Mesendoderm (in vitro differentiated cells): ENCODE data around the gene FAM131A.

Source experiments
- DNase-seq: peaks from one replicate; pipeline ENCODE4 v3.0.0; 2013
- H2AK5ac ChIP-seq: 2 replicates; pipeline ENCODE4 v1.6.1; 2013; ENCODE audit warnings: low read length, inconsistent platforms
- H2BK120ac ChIP-seq: 2 replicates; pipeline ENCODE4 v1.6.1; 2013; ENCODE audit warnings: low read depth, mild to moderate bottlenecking, low read length, moderate library complexity, mixed read lengths
- H2BK15ac ChIP-seq: replicated peaks from 2 replicates; pipeline ENCODE4 v1.6.1; 2013; ENCODE audit warnings: low read depth, mild to moderate bottlenecking, moderate library complexity
- H2BK5ac ChIP-seq: 2 replicates; pipeline ENCODE4 v1.6.1; 2013; ENCODE audit warnings: low read length, inconsistent platforms
- H3K18ac ChIP-seq: 2 replicates; pipeline ENCODE4 v1.6.1; 2013; ENCODE audit warnings: mild to moderate bottlenecking, low read length, mixed read lengths
- H3K23ac ChIP-seq: one replicate; pipeline ENCODE4 v1.6.1; 2013; ENCODE audit warnings: low read length
- H3K27ac ChIP-seq: 2 replicates; pipeline ENCODE4 v1.5.1; 2013; ENCODE audit warnings: low read depth, mild to moderate bottlenecking, inconsistent platforms, low read length, moderate library complexity
- H3K27me3 ChIP-seq: 2 replicates; pipeline ENCODE4 v1.6.1; 2013; ENCODE audit warnings: low read length, control low read depth, mild to moderate bottlenecking, inconsistent platforms; ENCODE audit not compliant: insufficient read depth, poor library complexity
- H3K36me3 ChIP-seq: 2 replicates; pipeline ENCODE4 v1.6.1; 2013; ENCODE audit warnings: low read length, inconsistent platforms; ENCODE audit not compliant: control insufficient read depth, insufficient read depth
- H3K4ac ChIP-seq: one replicate; pipeline ENCODE4 v1.6.1; 2013; ENCODE audit warnings: low read depth, mild to moderate bottlenecking, low read length, moderate library complexity
- H3K4me1 ChIP-seq: 2 replicates; pipeline ENCODE4 v1.6.1; 2013; ENCODE audit warnings: low read depth, low read length, inconsistent platforms; ENCODE audit not compliant: control insufficient read depth
- H3K4me2 ChIP-seq: 2 replicates; pipeline ENCODE4 v1.6.1; 2013; ENCODE audit warnings: low read length
- H3K4me3 ChIP-seq: 2 replicates; pipeline ENCODE4 v1.5.1; 2013; ENCODE audit warnings: mild to moderate bottlenecking, low read length
- H3K56ac ChIP-seq: one replicate; pipeline ENCODE4 v1.6.1; 2013; ENCODE audit warnings: low read length
- H3K79me1 ChIP-seq: 2 replicates; pipeline ENCODE4 v1.6.1; 2013; ENCODE audit warnings: low read length, inconsistent platforms
- H3K79me2 ChIP-seq: 2 replicates; pipeline ENCODE4 v1.6.1; 2013; ENCODE audit warnings: mild to moderate bottlenecking, low read length; ENCODE audit not compliant: control insufficient read depth, insufficient read depth
- H3K9ac ChIP-seq: 2 replicates; pipeline ENCODE4 v1.6.1; 2013; ENCODE audit warnings: low read length, inconsistent platforms
- H4K5ac ChIP-seq: one replicate; pipeline ENCODE4 v1.6.1; 2013; ENCODE audit warnings: low read length
- H4K8ac ChIP-seq: one replicate; pipeline ENCODE4 v1.6.1; 2013; ENCODE audit warnings: low read depth, mild to moderate bottlenecking, control low read depth, low read length, moderate library complexity
- WGBS: extraction: QIAGEN DNeasy Blood & Tissue Kit; methylation state at CpG from one replicate; pipeline ENCODE4 v1.1.7; 2013; ENCODE audit warnings: low lambda C conversion rate, missing lambda C conversion rate; ENCODE audit not compliant: insufficient coverage; ENCODE audit errors: extremely low coverage; 5-methylcytosine and 5-hydroxymethylcytosine counted together

Gene FAM131A

DNA sequence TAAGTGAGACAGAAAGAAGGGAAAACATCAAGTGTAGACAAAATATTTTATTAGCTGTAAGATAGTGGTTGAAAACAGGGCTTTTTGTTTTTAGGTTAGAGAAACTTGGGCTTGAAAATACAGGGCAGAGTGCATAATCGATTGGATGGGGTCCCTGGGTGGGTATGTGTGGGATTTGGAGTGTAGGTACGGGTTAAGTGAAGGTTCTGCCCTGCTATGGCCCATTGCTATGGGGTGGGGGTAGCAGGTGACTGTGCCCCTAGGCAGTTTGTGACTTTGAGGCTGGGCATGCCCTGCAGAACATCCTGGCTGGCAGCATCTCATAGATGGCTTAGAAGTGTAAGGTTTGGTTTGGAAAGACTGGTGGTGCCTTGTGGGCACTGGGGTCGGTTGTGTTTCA is 3.7 kb upstream of the FAM131A start:
- WGBS, result no CpG with 5 or more reads among the region's 3 CpGs
- H2BK15ac ChIP-seq, result no peak overlapping the region
- H3K4me1 ChIP-seq, result peaks cover 3% of the 10 kb centered on the region

DNA sequence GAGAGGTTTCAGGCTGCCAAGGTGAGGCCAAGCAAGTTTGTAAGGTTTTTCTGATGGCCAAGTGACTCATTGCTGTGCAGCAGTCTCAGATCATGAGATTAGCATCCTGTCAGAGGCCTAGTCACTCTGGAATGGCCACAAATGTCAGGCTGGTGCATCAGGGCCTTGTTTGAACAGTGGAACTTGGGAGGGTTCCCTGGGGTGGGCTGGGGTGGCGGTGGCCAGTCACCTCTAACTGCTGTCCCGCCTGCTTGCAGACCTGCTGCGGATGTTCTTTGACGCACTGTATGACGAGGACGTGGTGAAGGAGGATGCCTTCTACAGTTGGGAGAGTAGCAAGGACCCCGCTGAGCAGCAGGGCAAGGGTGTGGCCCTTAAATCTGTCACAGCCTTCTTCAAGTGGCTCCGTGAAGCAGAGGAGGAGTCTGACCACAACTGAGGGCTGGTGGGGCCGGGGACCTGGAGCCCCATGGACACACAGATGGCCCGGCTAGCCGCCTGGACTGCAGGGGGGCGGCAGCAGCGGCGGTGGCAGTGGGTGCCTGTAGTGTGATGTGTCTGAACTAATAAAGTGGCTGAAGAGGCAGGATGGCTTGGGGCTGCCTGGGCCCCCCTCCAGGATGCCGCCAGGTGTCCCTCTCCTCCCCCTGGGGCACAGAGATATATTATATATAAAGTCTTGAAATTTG is 2.8 kb upstream of the FAM131A start:
- Histone ChIP-seq H3K18ac (no peak overlapping the region), H3K79me2 (no peaks in the 10 kb centered on the region), H3K4me2 (no peak overlapping the region), H2BK120ac (no peak overlapping the region), H3K36me3 (peaks cover 19% of the 10 kb centered on the region), H3K27me3 (no peaks in the 10 kb centered on the region), H4K5ac (no peak overlapping the region), H2AK5ac (no peak overlapping the region), H3K4me3 (no peak overlapping the region), H4K8ac (no peak overlapping the region), H2BK5ac (no peak overlapping the region), H3K27ac (no peak overlapping the region), H3K79me1 (peaks cover 3% of the 10 kb centered on the region), H3K4me1 (peaks cover 3% of the 10 kb centered on the region), H3K4ac (no peak overlapping the region), H3K56ac (no peak overlapping the region), H3K23ac (no peak overlapping the region), H2BK15ac (no peak overlapping the region), H3K9ac (no peak overlapping the region)
- DNase-seq, result peak; percentile 34
- WGBS, result no CpG with 5 or more reads among the region's 15 CpGs

More for the DNA sequence above, 3.7 kb upstream of the FAM131A start:
- H4K5ac ChIP-seq, result no peak overlapping the region
- no peak overlapping the region for H2BK120ac ChIP-seq
- no peak overlapping the region for H3K9ac ChIP-seq
- no peak overlapping the region for H3K23ac ChIP-seq
- H3K4ac ChIP-seq, result no peak overlapping the region
- no peak overlapping the region for H3K27ac ChIP-seq
- no peak overlapping the region for H2BK5ac ChIP-seq
- H3K36me3 ChIP-seq, result peaks cover 23% of the 10 kb centered on the region
- H4K8ac ChIP-seq, result no peak overlapping the region
- no peak overlapping the region for H3K4me3 ChIP-seq
- H3K79me1 ChIP-seq, result peaks cover 6% of the 10 kb centered on the region
- no peak overlapping the region for H3K4me2 ChIP-seq
- H3K79me2 ChIP-seq, result peaks cover 1% of the 10 kb centered on the region
- no peak overlapping the region for H3K18ac ChIP-seq
- no peak overlapping the region for H2AK5ac ChIP-seq
- no peak for DNase-seq
- H3K56ac ChIP-seq, result no peak overlapping the region
- H3K27me3 ChIP-seq, result no peaks in the 10 kb centered on the region

DNA sequence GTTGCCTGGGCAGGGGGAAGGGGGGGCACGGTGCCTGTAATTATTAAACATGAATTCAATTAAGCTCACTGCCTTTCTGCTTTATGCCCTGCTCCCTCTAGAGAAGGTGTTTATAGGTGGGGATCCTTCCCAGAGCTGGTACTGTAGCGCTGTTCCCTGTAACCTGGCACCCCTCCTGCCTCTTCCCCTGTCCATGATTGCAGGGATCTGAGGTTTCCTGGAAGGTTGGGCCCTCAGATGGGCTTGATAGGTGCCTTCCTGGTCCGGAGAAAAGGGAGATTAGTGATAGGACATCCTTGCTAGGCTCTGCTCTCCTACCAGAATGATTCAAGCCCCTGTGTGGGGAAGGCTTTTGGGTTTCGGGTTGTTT is 2.1 kb upstream of the FAM131A start:
- WGBS, result no CpG with 5 or more reads among the region's 4 CpGs
- no peak overlapping the region for H3K4me2 ChIP-seq
- DNase-seq, result no peak
- no peak overlapping the region for H4K5ac ChIP-seq
- H2BK15ac ChIP-seq, result no peak overlapping the region
- no peak overlapping the region for H3K18ac ChIP-seq
- H3K27ac ChIP-seq, result peak overlapping the region; percentile 41
- peaks cover 3% of the 10 kb centered on the region for H3K4me1 ChIP-seq
- H2BK5ac ChIP-seq, result no peak overlapping the region
- H2BK120ac ChIP-seq, result no peak overlapping the region
- no peak overlapping the region for H3K23ac ChIP-seq
- no peaks in the 10 kb centered on the region for H3K27me3 ChIP-seq
- peak overlapping the region; percentile 3 for H3K9ac ChIP-seq
- H3K4ac ChIP-seq, result no peak overlapping the region
- no peak overlapping the region for H4K8ac ChIP-seq
- peaks cover 19% of the 10 kb centered on the region for H3K36me3 ChIP-seq
- H3K79me1 ChIP-seq, result peaks cover 3% of the 10 kb centered on the region
- H3K79me2 ChIP-seq, result no peaks in the 10 kb centered on the region
- no peak overlapping the region for H2AK5ac ChIP-seq
- H3K4me3 ChIP-seq, result no peak overlapping the region
- H3K56ac ChIP-seq, result no peak overlapping the region

DNA sequence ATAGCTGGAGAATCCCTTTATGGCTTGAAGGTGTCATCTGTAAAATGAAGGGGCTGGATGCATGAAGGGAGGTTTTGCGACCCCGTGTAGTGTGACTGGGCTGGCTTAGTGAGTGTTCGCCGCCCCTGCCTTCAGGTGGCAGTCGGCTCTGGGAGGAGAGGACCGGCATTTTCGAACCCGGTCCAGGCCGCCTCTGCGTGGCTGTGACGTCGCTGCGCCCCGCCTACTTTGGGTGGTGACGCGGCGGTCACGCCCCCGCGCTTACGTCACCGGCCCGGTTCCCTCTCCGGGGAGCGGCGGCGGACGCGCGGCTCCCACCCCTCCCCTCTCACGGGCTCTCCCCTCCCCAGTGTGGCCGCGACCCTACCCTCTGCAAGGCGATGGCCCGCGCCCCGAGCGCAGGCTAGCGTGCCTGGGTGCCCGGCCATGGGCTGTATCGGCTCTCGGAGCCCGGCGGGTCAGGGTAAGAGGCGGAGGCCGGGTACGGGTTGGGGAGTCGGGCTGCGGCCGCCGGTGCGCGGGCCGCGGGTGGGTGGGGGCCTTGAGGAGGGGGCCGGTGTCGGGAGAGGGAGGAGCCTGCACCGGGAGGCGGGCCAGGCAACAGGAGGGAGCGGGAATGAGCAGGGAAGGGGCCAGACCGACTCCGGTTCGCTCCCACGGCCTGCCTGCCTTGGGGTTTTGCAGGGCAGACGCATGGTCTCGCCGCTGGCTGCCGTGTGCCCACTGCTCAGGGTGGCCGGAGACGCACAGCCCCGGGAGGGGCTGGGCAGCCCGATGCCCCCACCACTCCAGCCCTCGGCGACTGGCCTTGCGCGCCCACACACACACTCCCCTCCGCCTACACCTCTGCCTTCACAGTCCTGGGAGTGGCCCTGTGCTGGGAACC is 1.5 kb upstream of the FAM131A start:
- Histone ChIP-seq H3K79me2 (no peaks in the 10 kb centered on the region), H3K18ac (peak overlapping the region; percentile 64), H3K23ac (peak overlapping the region; percentile 74), H3K56ac (peak overlapping the region; percentile 95), H2BK15ac (no peak overlapping the region), H4K8ac (no peak overlapping the region), H3K4me1 (peaks cover 3% of the 10 kb centered on the region), H4K5ac (no peak overlapping the region), H3K4me3 (peak overlapping the region; percentile 80), H3K36me3 (peaks cover 19% of the 10 kb centered on the region), H3K4me2 (peak overlapping the region; percentile 86), H3K4ac (peak overlapping the region; percentile 11), H3K79me1 (peaks cover 3% of the 10 kb centered on the region), H2AK5ac (peak overlapping the region; percentile 64), H3K9ac (peak overlapping the region; percentile 90), H2BK5ac (no peak overlapping the region), H2BK120ac (no peak overlapping the region), H3K27ac (peak overlapping the region; percentile 87), H3K27me3 (no peaks in the 10 kb centered on the region)
- no CpG with 5 or more reads among the region's 77 CpGs for WGBS
- peak; percentile 92 for DNase-seq

DNA sequence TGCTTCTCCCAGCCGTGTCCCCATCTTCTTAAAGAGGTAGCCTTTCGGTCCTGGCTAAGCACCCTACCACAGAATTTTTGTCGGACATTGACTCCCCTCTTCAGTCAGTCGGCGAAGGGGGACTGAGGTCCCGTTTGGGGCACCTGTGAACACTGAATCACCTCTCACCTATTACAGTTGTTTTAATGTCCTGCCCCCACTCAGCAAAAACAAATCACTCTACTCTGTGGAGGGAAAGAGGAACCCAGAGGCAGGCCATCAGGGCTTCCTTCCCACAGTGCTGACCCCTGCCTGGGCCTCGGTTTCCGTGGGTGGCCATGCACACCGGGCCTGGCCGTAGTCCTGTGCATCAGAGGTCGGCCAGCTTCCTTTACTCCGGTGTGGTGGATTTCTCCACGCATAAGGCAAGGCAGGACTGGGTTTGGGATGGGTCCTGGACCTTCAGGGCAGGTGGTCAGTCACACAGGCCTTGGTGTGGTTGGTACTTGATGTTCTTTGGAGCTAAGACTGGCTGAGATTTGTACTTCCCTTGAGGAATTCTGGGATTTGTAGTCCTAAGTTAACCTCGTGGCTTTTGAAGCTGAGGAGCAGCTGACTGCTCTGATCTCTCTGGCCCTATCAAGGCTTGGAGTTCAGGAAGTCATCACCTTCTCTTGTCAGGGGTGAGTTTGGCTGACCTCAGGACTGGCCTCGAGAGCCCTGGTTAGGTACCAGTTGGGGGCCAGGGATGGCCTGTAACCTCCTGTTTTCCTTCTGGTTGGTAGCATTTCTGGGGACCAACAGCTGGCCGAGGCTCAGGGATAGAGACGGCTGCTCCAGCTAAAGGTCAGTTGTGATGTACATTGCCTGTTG is 627 bp upstream of the FAM131A start:
- H3K18ac ChIP-seq, result peak overlapping the region; percentile 64
- peaks cover 3% of the 10 kb centered on the region for H3K4me1 ChIP-seq
- peak overlapping the region; percentile 87 for H3K27ac ChIP-seq
- H3K36me3 ChIP-seq, result peaks cover 13% of the 10 kb centered on the region
- H2BK120ac ChIP-seq, result no peak overlapping the region
- no peak overlapping the region for H4K5ac ChIP-seq
- peak overlapping the region; percentile 86 for H3K4me2 ChIP-seq
- no peak overlapping the region for H2BK5ac ChIP-seq
- DNase-seq, result peak; percentile 89
- H2BK15ac ChIP-seq, result no peak overlapping the region
- H2AK5ac ChIP-seq, result peak overlapping the region; percentile 64
- no peak overlapping the region for H4K8ac ChIP-seq
- peak overlapping the region; percentile 95 for H3K56ac ChIP-seq
- peak overlapping the region; percentile 80 for H3K4me3 ChIP-seq
- H3K4ac ChIP-seq, result peak overlapping the region; percentile 11
- H3K79me2 ChIP-seq, result no peaks in the 10 kb centered on the region
- H3K23ac ChIP-seq, result peak overlapping the region; percentile 74
- no peaks in the 10 kb centered on the region for H3K27me3 ChIP-seq
- H3K9ac ChIP-seq, result peak overlapping the region; percentile 90
- WGBS, result no CpG with 5 or more reads among the region's 17 CpGs
- H3K79me1 ChIP-seq, result peaks cover 3% of the 10 kb centered on the region
